Smooth muscle cell (in vitro differentiated cells): ENCODE data around the gene CPNE1. TPM values are rescaled to one million over a fixed set of nuclear protein-coding genes. Genes with fewer than 3 reads are reported as not detected.
A peak's percentile ranks its signal among the peaks of the same experiment; 100 is the strongest.

ENCODE experiments used
- DNase-seq: peaks from one replicate; lab custom pipeline; 2025; ENCODE audit not compliant: unreplicated experiment; lab: John Stamatoyannopoulos, UW
- H2AFZ ChIP-seq: fragments of 200-600 bp; sonication (generic); 2 replicates; pipeline ENCODE4 v1.6.0; 2016; ENCODE audit warnings: antibody characterized with exemption, low read depth, mild to moderate bottlenecking
- H3F3A ChIP-seq: fragments of 200-600 bp; sonication (generic); 2 replicates; pipeline ENCODE4 v1.6.0; 2017; ENCODE audit warnings: antibody characterized with exemption, low read depth
- H3K27ac ChIP-seq: fragments of 200-600 bp; sonication (generic); 2 replicates; pipeline ENCODE4 v1.5.1; 2016; ENCODE audit warnings: low read depth, mild to moderate bottlenecking
- H3K27me3 ChIP-seq: fragments of 200-600 bp; sonication (generic); 2 replicates; pipeline ENCODE4 v1.6.1; 2016; ENCODE audit warnings: low read depth, mild to moderate bottlenecking
- H3K36me3 ChIP-seq: fragments of 200-600 bp; sonication (generic); 2 replicates; pipeline ENCODE4 v1.5.1; 2016; ENCODE audit warnings: low read depth
- H3K4me1 ChIP-seq: fragments of 200-600 bp; sonication (generic); 2 replicates; pipeline ENCODE4 v1.5.1; 2016; ENCODE audit warnings: low read depth
- H3K4me2 ChIP-seq: fragments of 200-600 bp; sonication (generic); 2 replicates; pipeline ENCODE4 v1.6.0; 2016; ENCODE audit warnings: mild to moderate bottlenecking
- H3K4me3 ChIP-seq: fragments of 200-600 bp; sonication (generic); 2 replicates; pipeline ENCODE4 v1.5.1; 2016; ENCODE audit warnings: mild to moderate bottlenecking
- H3K79me2 ChIP-seq: fragments of 200-600 bp; sonication (generic); 2 replicates; pipeline ENCODE4 v1.6.0; 2016; ENCODE audit warnings: low read depth, mild to moderate bottlenecking
- H3K9ac ChIP-seq: fragments of 200-600 bp; sonication (generic); 2 replicates; pipeline ENCODE4 v1.6.0; 2016; ENCODE audit warnings: low read depth
- H3K9me3 ChIP-seq: fragments of 200-600 bp; sonication (generic); replicated peaks from 2 replicates; pipeline ENCODE4 v1.5.1; 2016; ENCODE audit warnings: low read depth
- H4K20me1 ChIP-seq: fragments of 200-600 bp; sonication (generic); 2 replicates; pipeline ENCODE4 v1.6.0; 2016; ENCODE audit warnings: low read depth
- WGBS: methylation state at CpG from one replicate; pipeline ENCODE4 v1.1.7; 2016; ENCODE audit warnings: low lambda C conversion rate; 5-methylcytosine and 5-hydroxymethylcytosine counted together
- polyA plus RNA-seq: library from polyadenylated mRNA; unstranded; fragments of >200 nt; fragmentation: Nextera tagmentation; extraction: Ambion mirVana; gene quantifications from 2 replicates; pipeline ENCODE4 v1.2.1, GENCODE V29; 2016
- total RNA-seq: library from RNA; depleted of rRNA; stranded (reverse); fragments of >200 nt; gene quantifications from 2 replicates; pipeline ENCODE4 v1.2.3, GENCODE V29; 2014
- TF ChIP-seq, protein P1 (sequence below): fragments of 200-600 bp; sonication (generic); IDR thresholded peaks from 2 replicates; pipeline ENCODE4 v1.5.1; 2017; ENCODE audit warnings: borderline replicate concordance, mild to moderate bottlenecking, antibody characterized with exemption; ENCODE audit not compliant: insufficient read depth, poor library complexity, severe bottlenecking

The CPNE1 gene
- total and polyA plus RNA-seq, 2 experiments from 2014 or later, result 140 to 156 TPM

DNA sequence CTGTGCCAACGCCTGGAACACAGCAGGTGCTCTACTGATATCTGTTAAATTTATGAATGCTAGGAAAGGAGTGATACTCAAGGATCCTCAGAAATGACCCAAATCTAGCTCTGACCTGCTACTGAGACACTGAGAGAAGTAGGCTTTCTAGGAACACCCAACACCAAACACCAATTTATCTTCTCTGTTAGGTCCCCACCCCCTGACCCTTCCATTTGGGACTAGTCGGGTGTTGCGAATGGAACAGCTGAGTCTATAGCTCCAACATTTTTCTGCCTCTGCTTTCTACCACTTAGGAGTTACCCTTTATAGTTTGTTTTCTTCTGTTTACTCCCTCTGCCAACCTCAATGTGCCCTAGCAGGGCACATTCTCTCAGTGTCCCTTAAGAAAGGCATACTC lies 24.0 kb downstream of the CPNE1 start:
- WGBS, result 96% methylated on average over 3 of the region's 3 CpGs
- Histone ChIP-seq H3F3A (no peaks in the 10 kb centered on the region), H3K27me3 (no peaks in the 10 kb centered on the region), H3K4me2 (no peak overlapping the region), H3K9ac (no peak overlapping the region), H2AFZ (no peak overlapping the region), H3K9me3 (no peaks in the 10 kb centered on the region), H3K27ac (no peak overlapping the region), H3K4me3 (no peak overlapping the region), H3K36me3 (no peaks in the 10 kb centered on the region), H4K20me1 (peaks cover 100% of the 10 kb centered on the region), H3K4me1 (no peaks in the 10 kb centered on the region), H3K79me2 (peaks cover 99% of the 10 kb centered on the region)
- DNase-seq, result no peak
- TF ChIP-seq, protein P1, sequence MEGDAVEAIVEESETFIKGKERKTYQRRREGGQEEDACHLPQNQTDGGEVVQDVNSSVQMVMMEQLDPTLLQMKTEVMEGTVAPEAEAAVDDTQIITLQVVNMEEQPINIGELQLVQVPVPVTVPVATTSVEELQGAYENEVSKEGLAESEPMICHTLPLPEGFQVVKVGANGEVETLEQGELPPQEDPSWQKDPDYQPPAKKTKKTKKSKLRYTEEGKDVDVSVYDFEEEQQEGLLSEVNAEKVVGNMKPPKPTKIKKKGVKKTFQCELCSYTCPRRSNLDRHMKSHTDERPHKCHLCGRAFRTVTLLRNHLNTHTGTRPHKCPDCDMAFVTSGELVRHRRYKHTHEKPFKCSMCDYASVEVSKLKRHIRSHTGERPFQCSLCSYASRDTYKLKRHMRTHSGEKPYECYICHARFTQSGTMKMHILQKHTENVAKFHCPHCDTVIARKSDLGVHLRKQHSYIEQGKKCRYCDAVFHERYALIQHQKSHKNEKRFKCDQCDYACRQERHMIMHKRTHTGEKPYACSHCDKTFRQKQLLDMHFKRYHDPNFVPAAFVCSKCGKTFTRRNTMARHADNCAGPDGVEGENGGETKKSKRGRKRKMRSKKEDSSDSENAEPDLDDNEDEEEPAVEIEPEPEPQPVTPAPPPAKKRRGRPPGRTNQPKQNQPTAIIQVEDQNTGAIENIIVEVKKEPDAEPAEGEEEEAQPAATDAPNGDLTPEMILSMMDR, result no peak

DNA sequence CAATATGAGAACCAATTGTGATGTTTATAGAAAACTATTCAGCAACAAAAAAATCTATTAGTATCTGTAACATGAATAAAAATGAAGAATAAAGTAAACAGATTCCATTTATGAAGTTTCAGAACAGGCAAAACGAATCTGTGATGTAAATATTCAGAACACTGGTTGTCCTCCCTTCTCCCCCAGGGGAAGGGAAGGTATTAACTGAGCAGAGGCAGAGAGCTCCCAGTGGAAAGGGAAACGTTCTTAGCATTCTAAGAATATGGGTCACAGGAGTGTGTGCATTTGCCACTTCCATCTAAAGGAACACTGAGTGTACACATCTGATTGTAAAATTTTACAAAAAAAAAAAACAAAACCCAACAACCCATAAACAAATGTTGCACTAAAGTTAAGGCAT lies 25.9 kb downstream of the CPNE1 start:
- Histone ChIP-seq H4K20me1 (peaks cover 99% of the 10 kb centered on the region), H3K27ac (no peak overlapping the region), H3K27me3 (no peaks in the 10 kb centered on the region), H3F3A (no peaks in the 10 kb centered on the region), H3K36me3 (no peaks in the 10 kb centered on the region), H3K4me3 (no peak overlapping the region), H2AFZ (no peak overlapping the region), H3K9ac (no peak overlapping the region), H3K4me1 (no peaks in the 10 kb centered on the region), H3K9me3 (no peaks in the 10 kb centered on the region), H3K4me2 (no peak overlapping the region), H3K79me2 (peaks cover 96% of the 10 kb centered on the region)
- DNase-seq, result no peak
- 84% methylated on average over 2 of the region's 2 CpGs for WGBS
- TF ChIP-seq, protein P1, result no peak

DNA sequence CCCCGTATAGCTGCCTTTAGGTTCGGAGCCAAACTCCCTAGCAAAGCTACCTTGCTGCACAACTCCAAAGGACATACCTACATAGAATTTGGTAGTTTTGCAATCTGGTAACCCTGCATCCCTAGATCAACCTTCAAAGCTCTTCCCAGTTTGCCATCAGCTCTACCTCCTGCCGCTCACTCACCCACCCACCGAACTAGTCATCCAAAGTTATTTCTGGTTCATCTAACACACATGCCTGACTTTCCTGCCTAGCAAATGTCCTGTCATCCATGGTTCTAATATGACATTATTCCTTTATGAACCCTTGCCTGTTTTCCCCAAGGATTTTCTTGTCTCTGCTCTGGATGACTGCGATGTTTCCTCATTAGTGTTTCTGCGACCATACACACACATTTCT lies 27.4 kb downstream of the CPNE1 start:
- H2AFZ ChIP-seq, result no peak overlapping the region
- no peak for DNase-seq
- no peaks in the 10 kb centered on the region for H3K9me3 ChIP-seq
- no peaks in the 10 kb centered on the region for H3K4me1 ChIP-seq
- 96% methylated on average over 6 of the region's 6 CpGs for WGBS
- no peaks in the 10 kb centered on the region for H3K27me3 ChIP-seq
- H3K79me2 ChIP-seq, result peaks cover 81% of the 10 kb centered on the region
- no peaks in the 10 kb centered on the region for H3F3A ChIP-seq
- H3K27ac ChIP-seq, result peak overlapping the region; percentile 1
- peaks cover 99% of the 10 kb centered on the region for H4K20me1 ChIP-seq
- H3K4me3 ChIP-seq, result no peak overlapping the region
- no peak overlapping the region for H3K4me2 ChIP-seq
- TF ChIP-seq, protein P1, result no peak
- no peaks in the 10 kb centered on the region for H3K36me3 ChIP-seq
- H3K9ac ChIP-seq, result no peak overlapping the region

DNA sequence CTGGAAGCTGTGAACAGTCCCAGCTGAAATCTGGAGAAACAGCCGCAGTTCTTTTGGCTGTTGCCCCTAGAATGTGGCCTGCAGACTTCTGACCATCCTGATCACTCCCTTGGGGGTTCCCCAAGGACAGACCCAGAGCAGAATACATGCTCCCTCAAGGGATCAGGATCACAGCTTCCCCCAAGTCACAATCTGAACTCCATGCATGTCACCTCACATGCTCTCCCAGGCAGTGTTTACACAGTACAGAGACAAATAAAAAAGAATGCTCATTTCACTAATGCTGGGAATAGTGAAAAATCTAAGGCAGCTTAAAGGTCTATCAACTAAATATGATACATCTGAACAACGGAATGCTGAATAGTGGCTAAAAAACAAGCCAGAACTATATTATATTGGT lies 28.6 kb downstream of the CPNE1 start:
- Histone ChIP-seq H4K20me1 (peaks cover 99% of the 10 kb centered on the region), H3K9me3 (no peaks in the 10 kb centered on the region), H3K9ac (no peak overlapping the region), H3F3A (no peaks in the 10 kb centered on the region), H3K4me1 (no peaks in the 10 kb centered on the region), H2AFZ (no peak overlapping the region), H3K79me2 (peaks cover 69% of the 10 kb centered on the region), H3K27ac (no peak overlapping the region), H3K4me2 (no peak overlapping the region), H3K36me3 (peaks cover under 1% of the 10 kb centered on the region), H3K27me3 (no peaks in the 10 kb centered on the region), H3K4me3 (no peak overlapping the region)
- WGBS, result 93% methylated on average over 2 of the region's 2 CpGs
- TF ChIP-seq, protein P1, result no peak
- DNase-seq, result no peak
